Measurements from ENCODE around the gene KLK13.

The KLK13 gene

GRCh38 chr19:51018745-51019543 is 45.9 kb downstream of the KLK13 start:
- DNase-seq = no peak

- peak; percentile 69 for DNase-seq
Measured at GRCh38 chr19:51016798-51017683, 47.9 kb downstream of the KLK13 start.

GRCh38 chr19:51015691-51016267 is 49.1 kb downstream of the KLK13 start:
- no peak for DNase-seq

GRCh38 chr19:51014242-51014641 is 50.6 kb downstream of the KLK13 start:
- no peak for DNase-seq

GRCh38 chr19:51012661-51013190 is 52.2 kb downstream of the KLK13 start:
- no peak for DNase-seq

- DNase-seq = no peak
Measured at GRCh38 chr19:51010066-51010795, 54.7 kb downstream of the KLK13 start.

- no peak for DNase-seq
Measured at GRCh38 chr19:51009061-51009891, 55.6 kb downstream of the KLK13 start.

GRCh38 chr19:51007488-51007887 is 57.4 kb downstream of the KLK13 start:
- DNase-seq = no peak

- no peak for DNase-seq
Measured at GRCh38 chr19:51006406-51006805, 58.5 kb downstream of the KLK13 start.
